Stromal cell of bone marrow (primary cell): ENCODE results near the gene PABPC3.

Experiments used
- DNase-seq: peaks from one replicate; pipeline ENCODE4 v3.0.0-alpha.2; 2012; ENCODE audit warnings: low read depth

Gene PABPC3

DNA sequence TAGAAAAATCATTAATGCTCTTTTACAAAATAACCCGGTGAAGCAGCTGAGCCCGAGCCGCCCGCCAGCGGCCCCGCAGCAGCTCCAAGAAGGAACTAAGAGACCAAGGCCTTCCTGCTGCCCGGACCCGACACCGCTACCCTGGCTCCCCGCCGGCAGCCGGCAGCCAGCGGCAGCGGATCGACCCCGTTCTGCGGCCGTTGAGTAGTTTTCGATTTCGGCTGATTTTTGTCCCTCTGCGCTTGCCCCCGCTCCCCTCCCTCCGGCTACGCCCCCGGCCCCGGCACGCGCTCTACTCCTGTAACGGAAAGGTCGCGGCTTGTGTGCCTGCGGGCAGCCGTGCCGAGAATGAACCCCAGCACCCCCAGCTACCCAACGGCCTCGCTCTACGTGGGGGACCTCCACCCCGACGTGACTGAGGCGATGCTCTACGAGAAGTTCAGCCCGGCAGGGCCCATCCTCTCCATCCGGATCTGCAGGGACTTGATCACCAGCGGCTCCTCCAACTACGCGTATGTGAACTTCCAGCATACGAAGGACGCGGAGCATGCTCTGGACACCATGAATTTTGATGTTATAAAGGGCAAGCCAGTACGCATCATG lies at the start of gene PABPC3:
TSS of gene PABPC3 (plus strand) at position 286 of the 603 bp plus-strand sequence. CDS start at position 349, 63 bp downstream.
- no peak for DNase-seq

GRCh38 chr13:25046274-25046984 lies 49.5 kb upstream of the PABPC3 start:
- DNase-seq = no peak

GRCh38 chr13:25046985-25047511 lies 48.9 kb upstream of the PABPC3 start:
- DNase-seq = no peak

- no peak for DNase-seq
Observed at GRCh38 chr13:25051065-25051464, 44.9 kb upstream of the PABPC3 start.

GRCh38 chr13:25059166-25059565 lies 36.8 kb upstream of the PABPC3 start:
- DNase-seq = no peak

GRCh38 chr13:25059958-25060357 lies 36.0 kb upstream of the PABPC3 start:
- no peak for DNase-seq

- DNase-seq = no peak
Observed at GRCh38 chr13:25062479-25062878, 33.5 kb upstream of the PABPC3 start.

DNA sequence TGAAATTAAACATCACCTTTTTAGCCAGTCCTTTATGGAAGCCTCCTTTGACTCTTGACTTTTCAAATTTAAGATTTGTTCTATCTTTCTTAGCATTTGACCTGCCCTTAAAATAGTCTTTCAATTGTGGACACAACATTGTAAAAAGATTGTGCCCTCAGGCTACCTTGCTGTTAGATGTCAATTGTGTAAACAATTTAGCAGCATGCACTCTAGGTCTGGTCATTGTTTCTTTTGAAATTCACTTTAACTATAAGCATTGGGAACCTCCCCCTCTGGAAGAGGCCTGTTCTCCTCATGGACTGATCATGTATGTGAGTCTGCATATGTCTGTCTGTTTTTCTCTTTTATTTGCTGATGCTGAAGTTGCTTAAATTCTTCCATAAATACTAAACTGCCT lies 31.5 kb upstream of the PABPC3 start:
- DNase-seq = no peak

DNA sequence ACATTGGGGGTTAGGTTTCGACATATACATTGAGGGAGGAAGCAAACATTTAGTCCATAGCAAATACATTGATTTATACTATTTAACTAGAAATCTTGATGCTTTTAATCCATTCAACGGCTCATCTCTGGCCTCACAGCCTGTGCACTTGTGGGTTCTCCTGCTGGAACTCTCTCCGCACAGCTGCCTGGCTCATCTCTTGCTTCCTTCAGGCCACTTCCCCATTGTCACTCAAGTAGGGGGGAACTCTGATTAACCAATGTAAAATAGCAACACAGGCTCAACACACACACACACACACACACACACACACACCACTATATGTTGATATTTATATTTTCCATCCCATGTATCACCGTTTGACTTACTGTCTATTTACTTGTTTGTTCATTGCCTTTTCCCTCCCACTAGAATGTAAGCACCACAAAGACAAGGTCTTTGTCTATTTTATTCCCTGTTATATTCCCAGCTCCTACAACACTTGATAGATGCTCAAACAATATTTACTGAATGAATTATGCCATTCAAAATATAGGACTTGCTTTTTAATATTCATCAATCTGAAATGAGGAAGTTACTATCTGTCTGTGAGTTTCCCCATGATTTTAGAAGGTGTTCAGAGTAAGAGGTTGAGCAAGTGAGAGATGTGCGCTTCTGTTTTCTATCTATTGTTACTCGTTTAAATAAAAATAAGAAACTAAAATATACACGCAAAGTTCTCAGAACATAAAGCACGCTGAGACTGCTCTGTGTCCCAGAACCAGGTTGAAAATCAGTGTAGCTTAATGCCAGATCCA lies 29.8 kb upstream of the PABPC3 start:
- no peak for DNase-seq

- no peak for DNase-seq
Observed at GRCh38 chr13:25067064-25067463, 28.9 kb upstream of the PABPC3 start.

DNA sequence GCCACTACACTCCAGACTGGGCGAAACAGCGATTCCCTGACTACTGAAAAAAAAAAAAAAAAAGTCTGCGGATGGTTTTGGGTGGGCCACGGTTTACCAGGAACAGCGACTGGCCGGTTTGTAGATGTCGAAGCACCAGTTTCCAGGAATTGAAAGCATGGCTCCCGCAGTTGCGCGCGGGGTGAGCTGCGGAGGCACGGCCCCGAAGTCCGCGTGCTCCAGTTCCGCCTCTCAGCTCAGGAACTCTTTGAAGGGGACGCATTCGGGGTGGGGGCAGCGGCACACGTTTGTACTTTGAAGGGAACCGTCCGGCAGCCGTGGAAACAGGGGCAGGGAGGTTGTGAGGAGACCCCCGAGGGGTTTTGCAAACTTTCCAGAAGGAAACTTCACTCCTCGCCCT lies 27.1 kb upstream of the PABPC3 start:
- DNase-seq = no peak

DNA sequence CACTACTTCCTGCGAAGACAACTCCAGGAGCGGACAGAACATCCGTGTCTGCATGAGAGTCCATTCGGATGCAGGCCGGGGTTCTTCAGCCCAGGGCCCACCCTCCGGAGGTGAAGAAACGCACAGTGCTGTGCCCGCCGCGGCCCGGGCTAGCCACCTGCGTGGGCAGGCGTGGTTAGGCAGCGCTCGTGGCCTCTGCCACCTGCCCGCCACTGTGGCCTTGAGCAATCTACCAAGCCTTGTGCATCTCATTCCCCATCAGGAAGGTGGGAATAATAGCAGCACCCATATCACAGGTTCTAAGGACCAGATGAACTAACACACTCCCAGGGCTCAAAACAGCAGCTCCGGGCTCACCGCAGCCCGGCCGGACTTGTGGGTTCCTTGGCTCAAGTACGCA lies 26.7 kb upstream of the PABPC3 start:
- DNase-seq = no peak

DNA sequence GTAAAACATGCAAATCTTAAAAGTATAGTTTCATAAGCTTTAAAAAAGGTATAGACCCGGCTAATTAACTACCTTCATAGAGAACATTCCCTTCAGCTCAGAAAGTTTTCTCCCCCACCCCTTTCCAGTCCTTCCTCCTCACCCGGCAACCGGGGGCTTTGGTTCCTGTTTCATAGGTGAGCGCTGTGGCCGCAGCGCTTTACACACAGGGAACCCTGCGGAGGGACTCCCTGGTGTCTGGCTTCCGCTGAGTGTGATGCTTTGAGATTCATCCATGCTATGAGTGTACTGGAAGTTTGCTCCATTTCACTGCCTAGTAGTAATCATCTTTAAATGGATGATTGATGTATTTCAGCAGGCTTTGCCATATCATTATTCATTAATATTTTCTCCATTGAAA lies 26.0 kb upstream of the PABPC3 start:
- DNase-seq = no peak

- no peak for DNase-seq
Observed at GRCh38 chr13:25080773-25081172, 15.2 kb upstream of the PABPC3 start.

DNA sequence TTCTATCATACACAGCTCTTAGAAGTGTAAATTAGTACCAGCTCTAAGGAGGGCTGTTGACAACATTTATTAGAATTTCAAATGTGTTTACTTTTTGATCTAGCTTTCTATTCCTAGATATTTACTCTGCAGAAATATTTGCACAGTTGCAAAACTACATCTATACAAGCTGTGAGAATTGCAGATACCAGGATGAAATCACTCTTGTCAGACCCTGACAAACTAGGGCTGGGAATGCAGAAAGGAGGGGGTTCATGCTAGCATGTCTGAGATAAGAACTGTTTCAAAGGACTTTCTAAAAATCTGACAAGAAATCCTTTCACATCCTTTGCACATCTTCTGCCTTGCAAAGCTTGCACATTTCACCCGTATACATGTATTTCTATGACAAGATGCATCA lies 11.8 kb upstream of the PABPC3 start:
- no peak for DNase-seq

DNA sequence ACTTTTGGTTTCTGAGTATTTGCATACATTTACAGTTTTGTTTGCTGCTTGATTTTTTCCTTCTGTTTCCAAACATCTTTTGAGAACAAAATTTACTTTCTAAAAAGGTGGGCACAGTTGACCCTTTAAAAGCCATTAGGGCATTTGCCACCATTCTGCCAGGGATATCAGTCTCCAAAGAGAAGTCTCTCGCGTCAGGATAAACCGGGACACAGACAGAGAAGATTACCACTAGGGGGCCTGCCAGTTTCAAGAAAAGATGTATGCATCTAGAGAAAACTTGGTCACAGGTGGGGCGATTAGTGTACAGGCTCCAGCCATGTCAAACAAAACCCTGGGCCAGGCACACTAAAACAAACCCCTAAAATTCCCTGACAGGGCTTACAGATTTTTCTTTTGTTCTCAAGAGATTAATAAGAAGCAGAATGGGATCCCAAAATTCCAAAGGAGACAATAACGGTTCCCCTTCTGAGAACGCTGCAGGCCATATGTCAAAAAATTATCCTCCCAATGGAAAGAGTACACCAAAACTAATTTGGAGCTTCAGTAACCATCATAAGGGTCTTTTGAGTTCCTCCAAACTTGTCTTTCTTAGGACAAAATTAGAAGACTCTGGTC lies 10.7 kb upstream of the PABPC3 start:
- peak; percentile 13 for DNase-seq

GRCh38 chr13:25088562-25089221 lies 7.2 kb upstream of the PABPC3 start:
- no peak for DNase-seq

DNA sequence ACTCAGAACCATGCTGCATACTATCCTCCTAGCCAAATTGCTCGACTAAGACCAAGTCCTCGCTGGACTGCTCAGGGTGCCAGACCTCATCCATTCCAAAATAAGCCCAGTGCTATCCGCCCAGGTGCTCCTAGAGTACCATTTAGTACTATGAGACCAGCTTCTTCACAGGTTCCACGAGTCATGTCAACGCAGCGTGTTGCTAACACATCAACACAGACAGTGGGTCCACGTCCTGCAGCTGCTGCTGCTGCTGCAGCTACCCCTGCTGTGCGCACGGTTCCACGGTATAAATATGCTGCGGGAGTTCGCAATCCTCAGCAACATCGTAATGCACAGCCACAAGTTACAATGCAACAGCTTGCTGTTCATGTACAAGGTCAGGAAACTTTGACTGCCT lies 1.5 kb downstream of the PABPC3 start:
- no peak for DNase-seq

DNA sequence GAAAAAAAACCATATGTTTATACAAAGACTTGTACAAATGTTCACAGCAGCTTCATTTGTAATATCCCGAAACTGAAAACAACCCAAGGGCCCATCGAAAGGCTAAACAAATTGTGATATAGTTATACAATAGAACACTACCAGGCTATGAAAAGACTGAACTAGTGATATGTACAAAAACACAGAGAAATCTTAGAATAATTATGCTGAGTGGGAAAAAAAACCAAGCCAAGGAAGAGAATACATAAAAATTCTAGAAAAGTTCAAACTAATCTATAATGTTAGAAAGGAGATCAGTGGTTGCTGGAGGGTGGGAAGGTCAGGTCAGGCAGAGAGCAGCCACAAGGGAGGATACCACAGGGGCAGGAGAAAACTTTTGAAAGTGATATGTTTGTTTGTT lies 7.8 kb downstream of the PABPC3 start:
- DNase-seq = no peak

- DNase-seq = no peak
Observed at GRCh38 chr13:25109341-25109740, 13.4 kb downstream of the PABPC3 start.

GRCh38 chr13:25110956-25111584 lies 15.1 kb downstream of the PABPC3 start:
- no peak for DNase-seq

DNA sequence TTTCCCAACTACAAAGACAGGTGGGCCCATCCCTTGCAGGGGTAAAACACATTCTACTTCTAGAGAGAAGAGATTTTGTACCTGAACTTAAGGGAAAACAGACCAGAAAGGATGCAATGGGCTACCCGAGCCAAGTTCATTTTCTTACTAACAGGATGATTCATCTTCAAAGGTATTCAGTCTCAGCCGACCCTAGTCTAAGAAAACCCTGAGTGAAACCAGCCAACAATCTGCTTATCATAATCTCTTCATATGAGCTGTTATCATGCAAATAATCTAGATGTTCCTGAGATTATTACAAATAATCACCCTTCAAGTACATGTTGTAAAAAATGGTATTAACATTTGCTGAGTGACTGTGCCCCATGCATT lies 15.6 kb downstream of the PABPC3 start:
- no peak for DNase-seq
